ENCODE data around the gene CTNNBIP1. TPM values are rescaled to one million over a fixed set of nuclear protein-coding genes. Genes with fewer than 3 reads are reported as not detected.

Gene CTNNBIP1
- total RNA-seq, 1 donor from 2014 or later, result 106 TPM

DNA sequence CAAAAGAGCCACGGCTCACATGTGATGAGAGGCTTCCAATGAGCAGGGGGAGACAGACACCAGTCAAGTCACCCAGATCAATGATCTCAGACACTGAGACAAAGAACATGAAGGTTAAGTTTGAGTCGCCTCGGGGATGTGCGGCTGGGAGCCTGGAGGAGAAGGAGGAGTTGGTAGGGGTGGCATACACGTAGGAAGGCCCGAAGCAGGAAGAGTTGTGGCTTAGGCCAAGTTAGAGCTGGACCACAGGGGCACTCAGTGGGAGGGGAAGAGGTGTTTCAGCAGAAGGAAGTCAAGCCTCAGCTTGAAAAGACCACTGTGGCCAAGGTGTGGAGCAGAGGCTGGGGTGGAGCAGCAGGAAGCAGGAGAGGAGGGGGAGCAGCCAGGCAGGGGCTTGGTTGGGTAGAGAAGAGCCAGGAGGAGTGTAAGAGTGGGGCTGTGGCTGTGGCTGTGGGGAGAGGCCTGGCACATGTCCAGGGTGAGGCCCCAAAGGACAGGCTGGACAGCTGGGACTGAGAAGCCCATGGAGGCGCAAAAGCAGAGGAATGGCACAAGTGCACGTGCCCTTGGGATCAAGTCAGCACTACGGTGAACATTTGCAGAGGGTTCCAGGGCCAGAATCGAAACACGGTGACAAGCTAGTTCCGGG lies 27.6 kb downstream of the CTNNBIP1 start:
- no peaks in the 10 kb centered on the region for H3K9me3 Mint-ChIP-seq (ENCODE audit: unreplicated experiment)
- H3K27ac Mint-ChIP-seq (ENCODE audit: unreplicated experiment), result no peak overlapping the region
- TF ChIP-seq, protein P1, sequence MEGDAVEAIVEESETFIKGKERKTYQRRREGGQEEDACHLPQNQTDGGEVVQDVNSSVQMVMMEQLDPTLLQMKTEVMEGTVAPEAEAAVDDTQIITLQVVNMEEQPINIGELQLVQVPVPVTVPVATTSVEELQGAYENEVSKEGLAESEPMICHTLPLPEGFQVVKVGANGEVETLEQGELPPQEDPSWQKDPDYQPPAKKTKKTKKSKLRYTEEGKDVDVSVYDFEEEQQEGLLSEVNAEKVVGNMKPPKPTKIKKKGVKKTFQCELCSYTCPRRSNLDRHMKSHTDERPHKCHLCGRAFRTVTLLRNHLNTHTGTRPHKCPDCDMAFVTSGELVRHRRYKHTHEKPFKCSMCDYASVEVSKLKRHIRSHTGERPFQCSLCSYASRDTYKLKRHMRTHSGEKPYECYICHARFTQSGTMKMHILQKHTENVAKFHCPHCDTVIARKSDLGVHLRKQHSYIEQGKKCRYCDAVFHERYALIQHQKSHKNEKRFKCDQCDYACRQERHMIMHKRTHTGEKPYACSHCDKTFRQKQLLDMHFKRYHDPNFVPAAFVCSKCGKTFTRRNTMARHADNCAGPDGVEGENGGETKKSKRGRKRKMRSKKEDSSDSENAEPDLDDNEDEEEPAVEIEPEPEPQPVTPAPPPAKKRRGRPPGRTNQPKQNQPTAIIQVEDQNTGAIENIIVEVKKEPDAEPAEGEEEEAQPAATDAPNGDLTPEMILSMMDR (IDR thresholded peaks at IDR 0.05; ENCODE audit: unreplicated experiment), result no peak
- DNase-seq (ENCODE audit: low spot score), result no peak
- peak overlapping the region; percentile 10 for H3K4me3 Mint-ChIP-seq (ENCODE audit: unreplicated experiment)
- peaks cover 26% of the 10 kb centered on the region for H3K4me1 Mint-ChIP-seq (ENCODE audit: unreplicated experiment)
- H3K27me3 Mint-ChIP-seq (ENCODE audit: unreplicated experiment), result peaks cover 18% of the 10 kb centered on the region
- H3K36me3 Mint-ChIP-seq (ENCODE audit: low read depth, unreplicated experiment), result peaks cover 30% of the 10 kb centered on the region

DNA sequence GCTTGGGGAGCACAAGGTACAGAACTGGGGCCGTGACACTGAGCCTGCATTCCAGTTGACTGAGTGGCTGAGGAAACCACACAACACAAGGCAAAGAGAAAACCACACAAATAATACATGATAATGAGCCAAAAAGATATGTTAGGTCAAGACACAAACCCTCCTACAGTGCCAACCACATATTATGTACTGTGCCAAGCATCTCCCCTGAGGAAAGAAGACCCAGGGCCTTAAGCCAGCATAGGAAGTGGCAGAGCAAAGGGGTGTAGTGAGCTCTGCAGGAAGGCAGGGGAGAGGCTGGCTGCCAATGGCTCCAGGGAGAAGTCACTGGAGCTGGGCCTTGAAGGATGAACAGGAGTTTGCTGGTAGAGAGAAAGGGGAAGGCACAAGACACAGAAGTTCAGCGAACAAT lies 28.2 kb downstream of the CTNNBIP1 start:
- Mint-ChIP-seq H3K4me3 (ENCODE audit: unreplicated experiment) (peak overlapping the region; percentile 10), H3K4me1 (ENCODE audit: unreplicated experiment) (peaks cover 30% of the 10 kb centered on the region), H3K9me3 (ENCODE audit: unreplicated experiment) (no peaks in the 10 kb centered on the region), H3K27ac (ENCODE audit: unreplicated experiment) (no peak overlapping the region), H3K36me3 (ENCODE audit: low read depth, unreplicated experiment) (peaks cover 29% of the 10 kb centered on the region), H3K27me3 (ENCODE audit: unreplicated experiment) (peaks cover 16% of the 10 kb centered on the region)
- no peak for DNase-seq (ENCODE audit: low spot score)
- TF ChIP-seq, protein P1 (IDR thresholded peaks at IDR 0.05; ENCODE audit: unreplicated experiment), result no peak

DNA sequence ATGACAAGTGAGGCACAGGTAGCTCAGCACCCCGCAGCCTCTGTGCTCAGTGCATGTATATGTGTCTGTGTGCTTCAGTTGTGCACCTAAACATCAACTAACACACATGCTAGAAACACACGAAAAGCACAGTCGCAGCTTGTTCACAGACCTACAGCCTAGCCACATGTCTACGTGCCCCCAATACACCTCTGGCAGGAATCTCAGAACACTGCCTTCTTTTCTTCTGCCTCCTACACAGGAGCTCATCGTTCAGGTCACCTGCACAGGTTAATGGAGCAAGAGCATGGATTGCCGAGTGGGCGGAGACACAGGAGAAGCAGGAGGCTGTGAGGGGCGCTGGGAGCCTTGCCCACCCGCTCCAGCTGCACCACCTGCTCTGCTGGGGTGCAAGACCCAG lies 31.7 kb downstream of the CTNNBIP1 start:
- DNase-seq (ENCODE audit: low spot score), result no peak
- H3K4me1 Mint-ChIP-seq (ENCODE audit: unreplicated experiment), result peaks cover 43% of the 10 kb centered on the region
- no peak overlapping the region for H3K4me3 Mint-ChIP-seq (ENCODE audit: unreplicated experiment)
- no peaks in the 10 kb centered on the region for H3K9me3 Mint-ChIP-seq (ENCODE audit: unreplicated experiment)
- TF ChIP-seq, protein P1 (IDR thresholded peaks at IDR 0.05; ENCODE audit: unreplicated experiment), result no peak
- peaks cover 31% of the 10 kb centered on the region for H3K36me3 Mint-ChIP-seq (ENCODE audit: low read depth, unreplicated experiment)
- no peak overlapping the region for H3K27ac Mint-ChIP-seq (ENCODE audit: unreplicated experiment)
- peaks cover 18% of the 10 kb centered on the region for H3K27me3 Mint-ChIP-seq (ENCODE audit: unreplicated experiment)

DNA sequence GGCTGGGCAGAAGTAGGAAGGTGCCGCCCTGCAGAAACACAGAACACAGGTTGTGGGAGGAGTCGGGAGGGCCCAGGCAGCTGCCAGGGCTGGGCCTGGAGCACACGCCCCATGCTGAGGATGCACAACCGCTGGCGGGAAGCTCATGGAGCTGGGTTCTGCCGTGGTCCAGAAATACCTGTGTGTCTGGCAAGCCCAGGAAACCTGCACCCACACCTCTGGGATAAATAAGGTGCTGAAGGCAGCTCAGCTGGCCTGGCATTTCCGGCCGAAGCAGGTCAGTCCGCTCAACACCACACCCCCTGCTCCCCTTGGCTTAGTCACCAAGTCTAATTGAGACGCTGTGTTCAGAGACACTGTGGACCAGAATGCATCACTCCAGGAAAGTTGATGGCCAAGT lies 32.1 kb downstream of the CTNNBIP1 start:
- no peak for DNase-seq (ENCODE audit: low spot score)
- Mint-ChIP-seq H3K36me3 (ENCODE audit: low read depth, unreplicated experiment) (peaks cover 32% of the 10 kb centered on the region), H3K27ac (ENCODE audit: unreplicated experiment) (no peak overlapping the region), H3K4me1 (ENCODE audit: unreplicated experiment) (peaks cover 44% of the 10 kb centered on the region), H3K4me3 (ENCODE audit: unreplicated experiment) (no peak overlapping the region), H3K9me3 (ENCODE audit: unreplicated experiment) (no peaks in the 10 kb centered on the region), H3K27me3 (ENCODE audit: unreplicated experiment) (peaks cover 18% of the 10 kb centered on the region)
- TF ChIP-seq, protein P1 (IDR thresholded peaks at IDR 0.05; ENCODE audit: unreplicated experiment), result no peak

DNA sequence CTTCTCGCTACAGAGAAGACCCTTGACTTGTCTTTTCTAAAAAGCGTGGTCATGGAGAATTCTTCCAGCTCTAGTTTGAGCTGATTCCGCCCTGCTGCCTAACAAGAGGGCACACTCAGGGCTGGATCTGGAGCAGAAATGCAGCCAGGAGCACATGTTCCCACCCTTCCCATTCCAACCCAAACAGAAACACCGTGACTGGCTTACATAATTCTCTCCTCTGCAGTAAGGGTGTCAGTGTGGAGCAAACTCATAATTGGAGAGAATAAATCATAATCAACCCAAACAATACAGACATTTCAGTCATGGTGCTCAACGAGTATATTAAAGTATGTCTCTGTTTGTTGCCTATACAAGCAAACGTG lies 34.5 kb downstream of the CTNNBIP1 start:
- H3K4me3 Mint-ChIP-seq (ENCODE audit: unreplicated experiment), result no peak overlapping the region
- H3K4me1 Mint-ChIP-seq (ENCODE audit: unreplicated experiment), result peaks cover 34% of the 10 kb centered on the region
- DNase-seq (ENCODE audit: low spot score), result no peak
- TF ChIP-seq, protein P1 (IDR thresholded peaks at IDR 0.05; ENCODE audit: unreplicated experiment), result no peak
- H3K27ac Mint-ChIP-seq (ENCODE audit: unreplicated experiment), result no peak overlapping the region
- peaks cover 10% of the 10 kb centered on the region for H3K27me3 Mint-ChIP-seq (ENCODE audit: unreplicated experiment)
- H3K36me3 Mint-ChIP-seq (ENCODE audit: low read depth, unreplicated experiment), result peaks cover 19% of the 10 kb centered on the region
- H3K9me3 Mint-ChIP-seq (ENCODE audit: unreplicated experiment), result no peaks in the 10 kb centered on the region
